Measurements from ENCODE around the gene HIBCH.
"Not testable (repeated sequence)": the region's sequence is repeated elsewhere in the genome, so short reads cannot be mapped to it uniquely, and the experiment has no call there.

The HIBCH gene

GRCh38 chr2:190267302-190267701, 52.3 kb downstream of the HIBCH start:
- FAIRE-seq (peak; percentile 98), DNase-seq (ENCODE audit: insufficient read length, low spot score) (peak; percentile 11)
- no peak for TF ChIP-seq POLR2A (IDR thresholded peaks at IDR 0.05; ENCODE audit: low read depth, low read length)

GRCh38 chr2:190266314-190266713, 53.3 kb downstream of the HIBCH start:
- no peak for DNase-seq (ENCODE audit: insufficient read length, low spot score)
- FAIRE-seq: no peak
- TF ChIP-seq POLR2A (IDR thresholded peaks at IDR 0.05; ENCODE audit: low read depth, low read length): no peak

- no peak for TF ChIP-seq POLR2A (IDR thresholded peaks at IDR 0.05; ENCODE audit: low read depth, low read length)
- FAIRE-seq: no peak
- no peak for DNase-seq (ENCODE audit: insufficient read length, low spot score)
Observed at GRCh38 chr2:190261851-190262250, 57.8 kb downstream of the HIBCH start.

- FAIRE-seq: no peak
Observed at GRCh38 chr2:190256087-190256486, 63.5 kb downstream of the HIBCH start.

GRCh38 chr2:190255676-190256075, 64.0 kb downstream of the HIBCH start:
- DNase-seq (ENCODE audit: insufficient read length, low spot score) (no peak), FAIRE-seq (no peak)
- TF ChIP-seq POLR2A (IDR thresholded peaks at IDR 0.05; ENCODE audit: low read depth, low read length): no peak

More at GRCh38 chr2:190256087-190256486, 63.5 kb downstream of the HIBCH start:
- TF ChIP-seq POLR2A (IDR thresholded peaks at IDR 0.05; ENCODE audit: low read depth, low read length): no peak
- no peak for DNase-seq (ENCODE audit: insufficient read length, low spot score)

GRCh38 chr2:190254063-190254850, 65.4 kb downstream of the HIBCH start:
- DNase-seq (ENCODE audit: insufficient read length, low spot score): no peak
- peak; percentile 20 for FAIRE-seq
- no peak for TF ChIP-seq POLR2A (IDR thresholded peaks at IDR 0.05; ENCODE audit: low read depth, low read length)

- no peak for TF ChIP-seq POLR2A (IDR thresholded peaks at IDR 0.05; ENCODE audit: low read depth, low read length)
- FAIRE-seq (no peak), DNase-seq (ENCODE audit: insufficient read length, low spot score) (no peak)
Observed at GRCh38 chr2:190250421-190250820, 69.2 kb downstream of the HIBCH start.

GRCh38 chr2:190235551-190236075, 84.0 kb downstream of the HIBCH start:
- no peak for TF ChIP-seq POLR2A (IDR thresholded peaks at IDR 0.05; ENCODE audit: low read depth, low read length)
- FAIRE-seq: no peak
- DNase-seq (ENCODE audit: insufficient read length, low spot score): no peak

- FAIRE-seq (no peak), DNase-seq (ENCODE audit: insufficient read length, low spot score) (no peak)
- TF ChIP-seq POLR2A (IDR thresholded peaks at IDR 0.05; ENCODE audit: low read depth, low read length): no peak
Observed at GRCh38 chr2:190235101-190235500, 84.5 kb downstream of the HIBCH start.

GRCh38 chr2:190223989-190224388, 95.6 kb downstream of the HIBCH start:
- not testable (repeated sequence) for FAIRE-seq

GRCh38 chr2:190222745-190223144, 96.9 kb downstream of the HIBCH start:
- FAIRE-seq; DNase-seq (ENCODE audit: insufficient read length, low spot score): not testable (repeated sequence)

More at GRCh38 chr2:190223989-190224388, 95.6 kb downstream of the HIBCH start:
- DNase-seq (ENCODE audit: insufficient read length, low spot score): not testable (repeated sequence)

GRCh38 chr2:190221429-190221828, 98.2 kb downstream of the HIBCH start:
- FAIRE-seq (no peak), DNase-seq (ENCODE audit: insufficient read length, low spot score) (no peak)
- TF ChIP-seq POLR2A (IDR thresholded peaks at IDR 0.05; ENCODE audit: low read depth, low read length): no peak

- no peak for TF ChIP-seq POLR2A (IDR thresholded peaks at IDR 0.05; ENCODE audit: low read depth, low read length)
- FAIRE-seq: no peak
- DNase-seq (ENCODE audit: insufficient read length, low spot score): no peak
Observed at GRCh38 chr2:190219186-190219585, 100.4 kb downstream of the HIBCH start.

- TF ChIP-seq POLR2A (IDR thresholded peaks at IDR 0.05; ENCODE audit: low read depth, low read length): no peak
- no peak for FAIRE-seq
- no peak for DNase-seq (ENCODE audit: insufficient read length, low spot score)
Observed at GRCh38 chr2:190217616-190218015, 102.0 kb downstream of the HIBCH start.

GRCh38 chr2:190216829-190217228, 102.8 kb downstream of the HIBCH start:
- FAIRE-seq (no peak), DNase-seq (ENCODE audit: insufficient read length, low spot score) (peak; percentile 5)

More at GRCh38 chr2:190216829-190217228, 102.8 kb downstream of the HIBCH start:
- no peak for TF ChIP-seq POLR2A (IDR thresholded peaks at IDR 0.05; ENCODE audit: low read depth, low read length)
